DND-41 (cell line): Measurements from ENCODE around the gene MCC.

Source experiments
- ATAC-seq: fragments of 200-7000 bp; cut with Tn5 transposase; 3 replicates; pipeline ENCODE4 v1.9.1; 2021; ENCODE audit warnings: low read depth; ENCODE audit not compliant: insufficient read depth
- DNase-seq: peaks from one replicate; pipeline ENCODE4 v3.0.0-alpha.2; 2020
- H2AFZ ChIP-seq: 2 replicates; pipeline ENCODE4 v1.6.0; 2012; ENCODE audit warnings: low read depth, low read length
- H3K27ac ChIP-seq: 2 replicates; pipeline ENCODE4 v1.5.1; 2012; ENCODE audit warnings: low read length, inconsistent platforms
- H3K27me3 ChIP-seq: fragments of 200-600 bp; sonication (generic); 2 replicates; pipeline ENCODE4 v1.6.0; 2012; ENCODE audit warnings: low read length, mild to moderate bottlenecking, inconsistent platforms; ENCODE audit not compliant: insufficient read depth, poor library complexity
- H3K36me3 ChIP-seq: 2 replicates; pipeline ENCODE4 v1.5.1; 2012; ENCODE audit warnings: low read length, inconsistent platforms; ENCODE audit not compliant: insufficient read depth
- H3K4me1 ChIP-seq: 2 replicates; pipeline ENCODE4 v1.5.1; 2012; ENCODE audit warnings: mild to moderate bottlenecking, low read length; ENCODE audit not compliant: insufficient read depth
- H3K4me2 ChIP-seq: 2 replicates; pipeline ENCODE4 v1.6.0; 2012; ENCODE audit warnings: mild to moderate bottlenecking, moderate library complexity, low read length, inconsistent platforms; ENCODE audit not compliant: insufficient read depth
- H3K4me3 ChIP-seq, 2 experiments: fragments of 200-600 bp in 1 of 2; shearing (Covaris generic) in 1 of 2; 2 replicates each; pipeline ENCODE4 v1.5.1; 2012 to 2016; ENCODE audit warnings: inconsistent platforms in 2 of 2, low read length in 2 of 2, mild to moderate bottlenecking in 2 of 2, low read depth in 1 of 2, moderate library complexity in 1 of 2
- H3K79me2 ChIP-seq: 2 replicates; pipeline ENCODE4 v1.6.0; 2012; ENCODE audit warnings: low read length, inconsistent platforms; ENCODE audit not compliant: insufficient read depth
- H3K9ac ChIP-seq: 2 replicates; pipeline ENCODE4 v1.6.0; 2012; ENCODE audit warnings: low read depth, mild to moderate bottlenecking, inconsistent platforms, low read length, moderate library complexity
- H3K9me3 ChIP-seq: 2 replicates; pipeline ENCODE4 v1.5.1; 2012; ENCODE audit warnings: low read length, moderate library complexity, mild to moderate bottlenecking, inconsistent platforms; ENCODE audit not compliant: insufficient read depth, severe bottlenecking
- H4K20me1 ChIP-seq: 2 replicates; pipeline ENCODE4 v1.6.0; 2012; ENCODE audit warnings: low read length; ENCODE audit not compliant: insufficient read depth
- EZH2 ChIP-seq: IDR thresholded peaks from 3 replicates; pipeline ENCODE4 v1.6.1; 2012; ENCODE audit warnings: borderline replicate concordance, low read depth, mild to moderate bottlenecking, moderate library complexity, low read length, inconsistent platforms; ENCODE audit not compliant: severe bottlenecking
- TF ChIP-seq, protein P1 (sequence below): IDR thresholded peaks from 2 replicates; pipeline ENCODE4 v1.5.1; 2012; ENCODE audit warnings: borderline replicate concordance, low read length, moderate library complexity, mild to moderate bottlenecking; ENCODE audit not compliant: poor library complexity, severe bottlenecking; ENCODE audit errors: extremely low read depth

MCC gene

DNA sequence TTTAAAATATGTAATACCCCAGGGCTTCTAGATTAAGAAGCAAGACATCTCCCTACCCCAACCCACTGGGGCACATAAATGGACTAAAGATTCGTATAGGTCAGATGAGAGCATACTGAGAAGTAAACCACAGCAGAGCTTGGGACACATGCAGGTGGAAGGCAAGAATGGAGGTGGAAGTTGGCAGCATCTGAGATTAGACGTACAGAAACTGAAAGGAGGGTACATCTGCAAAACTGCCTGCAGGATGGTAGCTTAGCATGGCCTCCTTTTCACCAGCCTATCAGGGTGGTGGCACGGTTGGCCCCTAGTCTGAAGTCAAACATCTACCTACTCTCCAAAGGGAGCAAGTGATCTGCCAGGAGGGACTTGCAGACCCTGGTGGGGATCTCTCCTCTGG lies 235.2 kb downstream of the MCC start:
- TF ChIP-seq, protein P1, sequence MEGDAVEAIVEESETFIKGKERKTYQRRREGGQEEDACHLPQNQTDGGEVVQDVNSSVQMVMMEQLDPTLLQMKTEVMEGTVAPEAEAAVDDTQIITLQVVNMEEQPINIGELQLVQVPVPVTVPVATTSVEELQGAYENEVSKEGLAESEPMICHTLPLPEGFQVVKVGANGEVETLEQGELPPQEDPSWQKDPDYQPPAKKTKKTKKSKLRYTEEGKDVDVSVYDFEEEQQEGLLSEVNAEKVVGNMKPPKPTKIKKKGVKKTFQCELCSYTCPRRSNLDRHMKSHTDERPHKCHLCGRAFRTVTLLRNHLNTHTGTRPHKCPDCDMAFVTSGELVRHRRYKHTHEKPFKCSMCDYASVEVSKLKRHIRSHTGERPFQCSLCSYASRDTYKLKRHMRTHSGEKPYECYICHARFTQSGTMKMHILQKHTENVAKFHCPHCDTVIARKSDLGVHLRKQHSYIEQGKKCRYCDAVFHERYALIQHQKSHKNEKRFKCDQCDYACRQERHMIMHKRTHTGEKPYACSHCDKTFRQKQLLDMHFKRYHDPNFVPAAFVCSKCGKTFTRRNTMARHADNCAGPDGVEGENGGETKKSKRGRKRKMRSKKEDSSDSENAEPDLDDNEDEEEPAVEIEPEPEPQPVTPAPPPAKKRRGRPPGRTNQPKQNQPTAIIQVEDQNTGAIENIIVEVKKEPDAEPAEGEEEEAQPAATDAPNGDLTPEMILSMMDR = no peak
- no peak for TF ChIP-seq EZH2
- no peak overlapping the region for H2AFZ ChIP-seq
- H3K27me3 ChIP-seq = no peaks in the 10 kb centered on the region
- no peaks in the 10 kb centered on the region for H3K4me1 ChIP-seq
- DNase-seq = no peak
- H3K27ac ChIP-seq = no peak overlapping the region
- H4K20me1 ChIP-seq = no peaks in the 10 kb centered on the region
- no peaks in the 10 kb centered on the region for H3K9me3 ChIP-seq
- ATAC-seq = no peak
- no peaks in the 10 kb centered on the region for H3K79me2 ChIP-seq
- no peak overlapping the region for H3K4me2 ChIP-seq
- no peak overlapping the region for H3K9ac ChIP-seq
- H3K4me3 ChIP-seq = no peak overlapping the region
- no peaks in the 10 kb centered on the region for H3K36me3 ChIP-seq

DNA sequence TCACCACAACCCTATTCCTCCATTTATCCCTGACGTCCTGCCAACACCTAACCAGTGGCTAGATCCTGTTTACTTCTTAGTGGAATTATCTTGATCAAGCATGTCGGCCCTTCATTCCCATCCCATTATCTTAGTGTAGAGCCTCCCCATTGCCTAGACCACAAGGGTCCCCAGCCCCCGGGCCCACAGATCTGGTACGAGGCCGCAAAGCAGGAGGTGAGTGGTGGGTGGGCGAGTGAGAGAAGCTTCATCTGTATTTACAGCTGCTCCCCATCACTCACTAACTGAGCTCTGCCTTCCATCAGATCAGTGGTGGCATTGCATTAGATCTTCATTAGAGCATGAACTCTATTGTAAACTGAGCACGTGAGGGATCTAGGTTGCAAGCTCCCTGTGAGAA lies 236.2 kb downstream of the MCC start:
- DNase-seq (no peak), ATAC-seq (no peak)
- Histone ChIP-seq H3K27me3 (no peaks in the 10 kb centered on the region), H3K36me3 (no peaks in the 10 kb centered on the region), H3K4me1 (no peaks in the 10 kb centered on the region), H3K27ac (no peak overlapping the region), H3K9me3 (no peaks in the 10 kb centered on the region), H2AFZ (no peak overlapping the region), H3K79me2 (no peaks in the 10 kb centered on the region), H3K4me2 (no peak overlapping the region), H4K20me1 (no peaks in the 10 kb centered on the region), H3K9ac (no peak overlapping the region), H3K4me3 (no peak overlapping the region)
- TF ChIP-seq, protein P1 = no peak
- TF ChIP-seq EZH2 = no peak

DNA sequence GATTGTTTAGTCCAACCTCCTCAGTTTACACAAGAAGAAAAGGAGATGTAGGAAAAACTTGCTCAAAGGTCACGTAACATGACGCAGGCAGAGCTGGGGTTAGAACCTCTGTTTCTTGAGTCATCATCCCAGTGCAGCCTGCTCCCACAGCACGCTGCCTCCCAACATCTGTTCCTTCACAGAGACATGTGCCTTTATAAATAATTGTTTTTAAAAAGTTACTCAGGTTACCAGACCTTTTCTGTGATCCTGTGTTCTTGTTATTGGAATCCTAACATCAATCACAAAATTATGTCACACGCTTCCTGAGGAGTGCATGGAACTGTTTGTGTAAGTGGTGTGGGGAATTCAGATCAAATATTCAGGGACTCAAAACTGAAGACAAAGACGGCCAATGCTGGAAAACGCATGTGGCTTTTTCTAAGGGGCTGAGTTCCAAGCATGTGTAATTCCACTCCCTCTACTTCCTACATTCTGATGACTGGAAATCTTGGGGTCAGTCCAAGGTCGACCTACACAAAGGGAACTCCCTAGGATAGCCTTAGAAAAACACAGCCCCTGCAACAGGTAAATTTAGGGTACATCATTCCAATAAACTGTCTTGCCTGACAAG lies 237.8 kb downstream of the MCC start:
- Histone ChIP-seq H3K4me1 (no peaks in the 10 kb centered on the region), H4K20me1 (no peaks in the 10 kb centered on the region), H3K27ac (no peak overlapping the region), H3K36me3 (no peaks in the 10 kb centered on the region), H3K4me2 (no peak overlapping the region), H2AFZ (no peak overlapping the region), H3K27me3 (no peaks in the 10 kb centered on the region), H3K9ac (no peak overlapping the region), H3K9me3 (no peaks in the 10 kb centered on the region), H3K4me3 (no peak overlapping the region), H3K79me2 (no peaks in the 10 kb centered on the region)
- TF ChIP-seq, protein P1 = no peak
- TF ChIP-seq EZH2 = no peak
- no peak for ATAC-seq
- DNase-seq = no peak
